ENCODE results near the gene AIFM3. TPM values are rescaled to one million over a fixed set of nuclear protein-coding genes. Genes with fewer than 3 reads are reported as not detected.

The AIFM3 gene
- total RNA-seq, 2 donors from 2014 or later: 0.78 to 3.0 TPM

DNA sequence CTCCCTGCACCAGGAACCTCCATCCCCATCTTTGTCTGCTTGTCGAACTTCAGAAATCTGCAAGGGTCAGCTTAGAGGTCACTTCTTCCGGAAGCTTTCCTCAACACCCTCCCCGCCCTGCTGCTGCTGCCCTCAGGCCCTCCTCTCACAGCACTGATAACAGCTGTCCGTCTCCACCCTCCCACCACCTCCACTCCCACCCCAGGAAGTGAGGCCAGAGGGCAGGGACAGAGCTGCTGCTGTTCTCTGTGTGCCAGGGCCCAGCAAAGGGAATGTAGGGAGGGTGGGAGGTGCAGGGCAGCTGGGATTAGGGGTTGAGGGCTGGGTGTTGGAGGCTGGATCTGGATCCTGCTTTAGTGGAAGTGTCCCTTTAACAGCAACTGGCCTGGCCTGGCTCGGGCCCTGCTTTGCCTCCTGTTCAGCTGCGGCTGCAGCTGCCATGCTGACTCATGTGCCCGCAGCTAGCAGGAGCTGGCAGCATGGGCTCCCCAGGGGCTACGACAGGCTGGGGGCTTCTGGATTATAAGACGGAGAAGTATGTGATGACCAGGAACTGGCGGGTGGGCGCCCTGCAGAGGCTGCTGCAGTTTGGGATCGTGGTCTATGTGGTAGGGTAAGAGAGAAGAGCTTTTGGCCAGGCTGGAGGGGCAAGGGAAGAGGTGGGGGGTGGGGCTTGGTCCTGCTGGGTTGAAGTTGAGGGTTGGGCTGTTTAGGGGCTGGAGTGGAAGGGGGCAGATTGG lies 47.8 kb downstream of the AIFM3 start, which contains the start of gene P2RX6:
TSS of gene P2RX6 (plus strand) at position 440 of the 740 bp plus-strand sequence. CDS start at position 450, 10 bp downstream.
- H3K27ac ChIP-seq: peak within 1 kb of the TSS in 3 of 4 donors; percentile 21 to 46 (median 30)
- WGBS, 2 donors: 26 to 34% methylated on average over 11 to 12 of the region's 12 CpGs
- intact Hi-C loops (cut with DNase I): loop anchor here (10.0 kb wide), 1 partner anchor 50 kb away; the partner anchor contains the start of gene AIFM3
- H3K9me3 ChIP-seq: no peaks in the 10 kb centered on the region
- H3K4me1 ChIP-seq: peaks cover 16% of the 10 kb centered on the region
- TF ChIP-seq, protein P1, sequence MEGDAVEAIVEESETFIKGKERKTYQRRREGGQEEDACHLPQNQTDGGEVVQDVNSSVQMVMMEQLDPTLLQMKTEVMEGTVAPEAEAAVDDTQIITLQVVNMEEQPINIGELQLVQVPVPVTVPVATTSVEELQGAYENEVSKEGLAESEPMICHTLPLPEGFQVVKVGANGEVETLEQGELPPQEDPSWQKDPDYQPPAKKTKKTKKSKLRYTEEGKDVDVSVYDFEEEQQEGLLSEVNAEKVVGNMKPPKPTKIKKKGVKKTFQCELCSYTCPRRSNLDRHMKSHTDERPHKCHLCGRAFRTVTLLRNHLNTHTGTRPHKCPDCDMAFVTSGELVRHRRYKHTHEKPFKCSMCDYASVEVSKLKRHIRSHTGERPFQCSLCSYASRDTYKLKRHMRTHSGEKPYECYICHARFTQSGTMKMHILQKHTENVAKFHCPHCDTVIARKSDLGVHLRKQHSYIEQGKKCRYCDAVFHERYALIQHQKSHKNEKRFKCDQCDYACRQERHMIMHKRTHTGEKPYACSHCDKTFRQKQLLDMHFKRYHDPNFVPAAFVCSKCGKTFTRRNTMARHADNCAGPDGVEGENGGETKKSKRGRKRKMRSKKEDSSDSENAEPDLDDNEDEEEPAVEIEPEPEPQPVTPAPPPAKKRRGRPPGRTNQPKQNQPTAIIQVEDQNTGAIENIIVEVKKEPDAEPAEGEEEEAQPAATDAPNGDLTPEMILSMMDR (IDR thresholded peaks at IDR 0.05): no peak
- no peak for TF ChIP-seq POLR2A (IDR thresholded peaks at IDR 0.05)
- ATAC-seq (no peak), DNase-seq (peak in 1 of 4 donors; percentile 23)
- H3K4me3 ChIP-seq: no peak within 1 kb of the TSS
- no peaks in the 10 kb centered on the region for H3K36me3 ChIP-seq (replicated peaks in 1 of 2; ENCODE audit: insufficient read depth in 1 of 2, low read depth in 2 of 2)
- no peaks in the 10 kb centered on the region for H3K27me3 ChIP-seq

GRCh38 chr22:21015466-21016006 lies 48.5 kb downstream of the AIFM3 start:
- peaks cover 16% of the 10 kb centered on the region for H3K4me1 ChIP-seq
- H3K36me3 ChIP-seq (replicated peaks in 1 of 2; ENCODE audit: insufficient read depth in 1 of 2, low read depth in 2 of 2): no peaks in the 10 kb centered on the region
- no peaks in the 10 kb centered on the region for H3K27me3 ChIP-seq
- H3K27ac ChIP-seq: no peak overlapping the region
- 57 to 78% methylated on average over 6 to 10 of the region's 10 CpGs for WGBS, 2 donors
- intact Hi-C loops (cut with DNase I): loop anchor here (10.0 kb wide), 1 partner anchor 51 kb away; the partner anchor contains the start of gene AIFM3
- TF ChIP-seq, protein P1 (IDR thresholded peaks at IDR 0.05): no peak
- TF ChIP-seq POLR2A (IDR thresholded peaks at IDR 0.05): no peak
- DNase-seq (no peak), ATAC-seq (no peak)
- no peak overlapping the region for H3K4me3 ChIP-seq
- no peaks in the 10 kb centered on the region for H3K9me3 ChIP-seq

DNA sequence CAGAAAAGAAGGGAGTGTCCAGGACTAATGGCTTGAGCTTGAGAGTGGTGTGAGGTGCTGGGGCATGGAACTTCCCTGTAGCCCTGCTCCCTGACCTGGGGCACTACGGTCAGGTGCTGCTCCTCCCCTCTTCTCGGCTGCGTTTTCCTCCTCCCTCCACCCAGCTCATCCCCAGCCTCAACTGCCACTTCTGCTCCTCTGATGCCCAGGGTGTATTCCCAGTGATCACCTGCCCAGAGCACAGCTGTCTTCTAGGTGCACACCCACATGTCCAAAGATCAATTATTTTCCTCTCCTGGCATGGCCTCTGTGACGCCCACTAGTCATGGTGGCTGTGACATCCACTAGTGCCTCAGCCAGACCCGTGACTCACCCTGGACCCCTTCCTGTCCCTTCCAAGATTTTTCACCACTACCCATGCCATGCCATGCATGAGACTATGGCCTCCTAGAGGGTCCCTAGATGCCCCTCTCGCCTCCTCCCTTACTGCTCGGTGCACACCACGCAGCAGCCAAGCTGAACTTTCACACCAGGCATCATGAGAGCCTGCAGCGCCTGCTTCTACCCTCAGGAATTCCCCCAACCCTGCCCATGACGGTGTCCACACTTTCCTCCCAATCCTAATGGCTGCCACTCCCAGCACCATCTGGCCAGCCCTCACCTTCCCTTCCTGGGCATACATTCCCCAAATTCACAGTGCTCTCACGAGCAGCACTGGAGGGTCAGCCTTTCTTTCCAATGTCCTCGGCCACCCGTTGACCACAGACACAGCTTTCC lies 49.8 kb downstream of the AIFM3 start:
- H3K36me3 ChIP-seq (replicated peaks in 1 of 2; ENCODE audit: insufficient read depth in 1 of 2, low read depth in 2 of 2): no peaks in the 10 kb centered on the region
- intact Hi-C loops (cut with DNase I): loop anchor here (10.0 kb wide), 1 partner anchor 52 kb away; the partner anchor contains the start of gene AIFM3
- TF ChIP-seq, protein P1 (IDR thresholded peaks at IDR 0.05): no peak
- TF ChIP-seq POLR2A (IDR thresholded peaks at IDR 0.05): no peak
- WGBS, 2 donors: 71 to 72% methylated on average over 13 of the region's 13 CpGs
- H3K9me3 ChIP-seq: no peaks in the 10 kb centered on the region
- H3K4me3 ChIP-seq: no peak overlapping the region
- DNase-seq: no peak
- H3K27me3 ChIP-seq: no peaks in the 10 kb centered on the region
- ATAC-seq: no peak
- peaks cover 16% of the 10 kb centered on the region for H3K4me1 ChIP-seq
- no peak overlapping the region for H3K27ac ChIP-seq

GRCh38 chr22:21018314-21018713 lies 51.3 kb downstream of the AIFM3 start:
- TF ChIP-seq, protein P1 (IDR thresholded peaks at IDR 0.05): no peak
- no peak for TF ChIP-seq POLR2A (IDR thresholded peaks at IDR 0.05)
- intact Hi-C loops (cut with DNase I): loop anchor here (10.0 kb wide), 1 partner anchor 54 kb away; the partner anchor contains the start of gene AIFM3

More at GRCh38 chr22:21018314-21018713, 51.3 kb downstream of the AIFM3 start:
- Histone ChIP-seq H3K4me1 (peaks cover 16% of the 10 kb centered on the region), H3K4me3 (no peak overlapping the region), H3K27ac (no peak overlapping the region), H3K27me3 (no peaks in the 10 kb centered on the region), H3K9me3 (no peaks in the 10 kb centered on the region), H3K36me3 (replicated peaks in 1 of 2; ENCODE audit: insufficient read depth in 1 of 2, low read depth in 2 of 2) (no peaks in the 10 kb centered on the region)
- WGBS, 2 donors: 89 to 92% methylated on average over 3 to 4 of the region's 4 CpGs
- ATAC-seq (no peak), DNase-seq (no peak)
